ENCODE data around the gene PRPF8. TPM values are rescaled to one million over a fixed set of nuclear protein-coding genes. Genes with fewer than 3 reads are reported as not detected.
"Not testable (repeated sequence)": the region's sequence is repeated elsewhere in the genome, so short reads cannot be mapped to it uniquely, and the experiment has no call there.

Gene PRPF8
- total and polyA plus RNA-seq, 2 of the 13 experiments (the other 11 are each of a cell fraction or from before 2014, with no cell fraction given): 112 to 179 TPM

- TF ChIP-seq, protein P1, sequence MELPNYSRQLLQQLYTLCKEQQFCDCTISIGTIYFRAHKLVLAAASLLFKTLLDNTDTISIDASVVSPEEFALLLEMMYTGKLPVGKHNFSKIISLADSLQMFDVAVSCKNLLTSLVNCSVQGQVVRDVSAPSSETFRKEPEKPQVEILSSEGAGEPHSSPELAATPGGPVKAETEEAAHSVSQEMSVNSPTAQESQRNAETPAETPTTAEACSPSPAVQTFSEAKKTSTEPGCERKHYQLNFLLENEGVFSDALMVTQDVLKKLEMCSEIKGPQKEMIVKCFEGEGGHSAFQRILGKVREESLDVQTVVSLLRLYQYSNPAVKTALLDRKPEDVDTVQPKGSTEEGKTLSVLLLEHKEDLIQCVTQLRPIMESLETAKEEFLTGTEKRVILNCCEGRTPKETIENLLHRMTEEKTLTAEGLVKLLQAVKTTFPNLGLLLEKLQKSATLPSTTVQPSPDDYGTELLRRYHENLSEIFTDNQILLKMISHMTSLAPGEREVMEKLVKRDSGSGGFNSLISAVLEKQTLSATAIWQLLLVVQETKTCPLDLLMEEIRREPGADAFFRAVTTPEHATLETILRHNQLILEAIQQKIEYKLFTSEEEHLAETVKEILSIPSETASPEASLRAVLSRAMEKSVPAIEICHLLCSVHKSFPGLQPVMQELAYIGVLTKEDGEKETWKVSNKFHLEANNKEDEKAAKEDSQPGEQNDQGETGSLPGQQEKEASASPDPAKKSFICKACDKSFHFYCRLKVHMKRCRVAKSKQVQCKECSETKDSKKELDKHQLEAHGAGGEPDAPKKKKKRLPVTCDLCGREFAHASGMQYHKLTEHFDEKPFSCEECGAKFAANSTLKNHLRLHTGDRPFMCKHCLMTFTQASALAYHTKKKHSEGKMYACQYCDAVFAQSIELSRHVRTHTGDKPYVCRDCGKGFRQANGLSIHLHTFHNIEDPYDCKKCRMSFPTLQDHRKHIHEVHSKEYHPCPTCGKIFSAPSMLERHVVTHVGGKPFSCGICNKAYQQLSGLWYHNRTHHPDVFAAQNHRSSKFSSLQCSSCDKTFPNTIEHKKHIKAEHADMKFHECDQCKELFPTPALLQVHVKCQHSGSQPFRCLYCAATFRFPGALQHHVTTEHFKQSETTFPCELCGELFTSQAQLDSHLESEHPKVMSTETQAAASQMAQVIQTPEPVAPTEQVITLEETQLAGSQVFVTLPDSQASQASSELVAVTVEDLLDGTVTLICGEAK (IDR thresholded peaks at IDR 0.05): no peak
- TF ChIP-seq, protein P1 (CRISPR knock-in tag; IDR thresholded peaks at IDR 0.05): no peak
- TF ChIP-seq ZNF781 (CRISPR knock-in tag; IDR thresholded peaks at IDR 0.05; ENCODE audit: borderline replicate concordance, not compliant biosample characterization) (no peak), ZNF160 (CRISPR knock-in tag; IDR thresholded peaks at IDR 0.05) (no peak), ZBTB42 (CRISPR knock-in tag; IDR thresholded peaks at IDR 0.05) (no peak), ZNF180 (CRISPR knock-in tag; IDR thresholded peaks at IDR 0.05; ENCODE audit: borderline replicate concordance, low read depth) (no peak), MTA1 (CRISPR knock-in tag; IDR thresholded peaks at IDR 0.05; ENCODE audit: borderline replicate concordance) (no peak)
Measured at GRCh38 chr17:1724351-1724868, 39.7 kb upstream of the PRPF8 start, which contains the start of gene WDR81 (continued).

DNA sequence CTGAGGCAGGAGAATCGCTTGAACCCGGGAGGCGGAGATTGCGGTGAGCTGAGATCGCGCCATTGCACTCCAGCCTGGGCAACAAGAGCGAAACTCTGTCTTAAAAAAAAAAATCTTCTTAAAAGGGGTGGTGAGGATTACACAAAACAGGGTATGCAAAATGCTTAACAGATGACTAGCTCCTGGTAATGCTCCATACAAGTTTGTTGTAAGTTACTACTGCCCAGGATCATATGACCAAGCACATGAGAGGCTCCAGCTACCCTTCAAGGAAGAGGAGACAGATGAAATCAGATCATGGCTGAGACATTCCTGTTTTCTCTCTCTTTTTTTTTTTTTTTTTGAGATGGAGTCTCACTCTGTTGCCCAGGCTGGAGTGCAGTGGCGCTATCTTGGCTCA lies 37.4 kb upstream of the PRPF8 start:
- FAIRE-seq; H3K4me2 ChIP-seq (ENCODE audit: low read depth, low read length); intact Hi-C loops (cut with micrococcal nuclease; ENCODE audit: unreplicated experiment); DNase-seq (ENCODE audit: low spot score); H3K4me3 ChIP-seq (replicated peaks in 1 of 3; ENCODE audit: insufficient read depth in 1 of 3, low read depth in 2 of 3, low read length in 3 of 3); H3K9ac ChIP-seq (ENCODE audit: insufficient read depth, low read depth, low read length); H3K36me3 ChIP-seq (replicated peaks in 1 of 2; ENCODE audit: control insufficient read depth in 1 of 2, insufficient read depth in 2 of 2, low read length in 2 of 2); H2AFZ ChIP-seq (ENCODE audit: low read length); H3K27ac ChIP-seq (ENCODE audit: extremely low read length, insufficient read depth, low read length); ATAC-seq; H3K9me3 ChIP-seq (ENCODE audit: low read length); H4K20me1 ChIP-seq (ENCODE audit: insufficient read depth, low read length); BruUV-seq (replicated peaks); H3K27me3 ChIP-seq (ENCODE audit: control insufficient read depth in 1 of 2, insufficient read depth in 2 of 2, low read length in 2 of 2): not testable (repeated sequence)
- in situ Hi-C loops (cut with HindIII; ENCODE audit: extremely low pct_ligation_motif_present, low pct_unique_long_range_greater_than_20kb): loop anchor here (25.0 kb wide), 1 partner anchor 315 kb away; the partner anchor contains the start of genes DPH1, OVCA2 and RTN4RL1
- Histone ChIP-seq H3K79me2 (ENCODE audit: insufficient read depth, low read length) (peaks cover 17% of the 10 kb centered on the region), H3K4me1 (ENCODE audit: insufficient read depth, low read length) (peaks cover 73% of the 10 kb centered on the region)
- ChIA-PET CTCF (ENCODE audit: low intra/inter-chr PET ratio, low total read pairs) (interaction anchor here (2.1 kb wide), 1 partner anchor 62 kb away, joined by 24 read pairs; no protein-coding TSS in a partner anchor), POLR2A (interaction anchor here (2.3 to 17.5 kb wide), 4 partner anchors 14 to 48 kb away, joined by 9 to 299 read pairs (median 74); partner anchors contain the start of genes SERPINF1 and SERPINF2)
- WGBS (ENCODE audit: low lambda C conversion rate): 98% methylated on average over 8 of the region's 8 CpGs
